Activated CD8-positive, alpha-beta memory T cell treated with anti-CD3 and anti-CD28 coated beads for 1 hour (primary cell): ENCODE results near the gene MAP2K7.

Experiments used
- DNase-seq, 2 donors: peaks; one replicate each; pipeline ENCODE4 v3.0.0-alpha.2; 2020; ENCODE audit warnings: low read depth in 1 of 2; ENCODE audit errors: extremely low read depth in 1 of 2

Gene MAP2K7

GRCh38 chr19:7866399-7867091 is 37.1 kb upstream of the MAP2K7 start:
- no peak for DNase-seq

- no peak for DNase-seq
These were observed 36.4 kb upstream of the MAP2K7 start for GRCh38 chr19:7867092-7867844.

GRCh38 chr19:7868326-7868670 is 35.4 kb upstream of the MAP2K7 start:
- DNase-seq, result no peak

- peak in 1 of 2 donors; percentile 69 for DNase-seq
These were observed 34.8 kb upstream of the MAP2K7 start for GRCh38 chr19:7868671-7869452.

- peak in 1 of 2 donors; percentile 76 for DNase-seq
These were observed 34.2 kb upstream of the MAP2K7 start for GRCh38 chr19:7869453-7869909.

GRCh38 chr19:7869910-7870511 is 33.7 kb upstream of the MAP2K7 start:
- DNase-seq, result peak in 1 of 2 donors; percentile 29

- no peak for DNase-seq
These were observed 32.9 kb upstream of the MAP2K7 start for GRCh38 chr19:7870571-7871436.

- peak; percentile 66 to 74 for DNase-seq
These were observed 32.0 kb upstream of the MAP2K7 start for GRCh38 chr19:7871437-7872305.

GRCh38 chr19:7872306-7873204 is 31.1 kb upstream of the MAP2K7 start:
- no peak for DNase-seq

- DNase-seq, result no peak
These were observed 30.2 kb upstream of the MAP2K7 start for GRCh38 chr19:7873304-7874075.

- DNase-seq, result no peak
These were observed 29.4 kb upstream of the MAP2K7 start, which contains the start of gene PRR36 for GRCh38 chr19:7874076-7874896. PRR36 (minus strand) TSS chr19:7874390; CDS start chr19:7873689, 701 bp downstream.

GRCh38 chr19:7874897-7875273 is 28.8 kb upstream of the MAP2K7 start:
- no peak for DNase-seq

GRCh38 chr19:7877249-7877836 is 26.3 kb upstream of the MAP2K7 start:
- DNase-seq, result no peak

- DNase-seq, result no peak
These were observed 24.4 kb upstream of the MAP2K7 start for GRCh38 chr19:7879111-7879807.

GRCh38 chr19:7879836-7880235 is 23.8 kb upstream of the MAP2K7 start:
- no peak for DNase-seq

GRCh38 chr19:7881910-7882309 is 21.8 kb upstream of the MAP2K7 start:
- DNase-seq, result no peak
